Esophagus muscularis mucosa (tissue), 3 donors: ENCODE results near the gene PSMD6.

Source experiments
- EP300 ChIP-seq: sonication (generic); formaldehyde crosslinking; IDR thresholded peaks from one replicate; pipeline ENCODE4 v1.6.1; 2017; ENCODE audit warnings: antibody characterized with exemption
- POLR2AphosphoS5 ChIP-seq, 2 donors: sonication (generic); formaldehyde crosslinking; IDR thresholded peaks; one replicate each; pipeline ENCODE4 v1.6.1; 2017; ENCODE audit warnings: antibody characterized with exemption in 2 of 2

GRCh38 chr3:64058566-64058965 is 35.3 kb upstream of the PSMD6 start:
- no peak for TF ChIP-seq EP300
- no peak for TF ChIP-seq POLR2AphosphoS5 (IDR thresholded peaks at IDR 0.05)
